ENCODE measurements around the gene GTF2I. TPM values are rescaled to one million over a fixed set of nuclear protein-coding genes. Genes with fewer than 3 reads are reported as not detected.
"Not testable (repeated sequence)": the region's sequence is repeated elsewhere in the genome, so short reads cannot be mapped to it uniquely, and the experiment has no call there.

GTF2I gene
- total and polyA plus RNA-seq, 4 experiments from 2014 or later, result 20.5 to 156 (median 110) TPM

DNA sequence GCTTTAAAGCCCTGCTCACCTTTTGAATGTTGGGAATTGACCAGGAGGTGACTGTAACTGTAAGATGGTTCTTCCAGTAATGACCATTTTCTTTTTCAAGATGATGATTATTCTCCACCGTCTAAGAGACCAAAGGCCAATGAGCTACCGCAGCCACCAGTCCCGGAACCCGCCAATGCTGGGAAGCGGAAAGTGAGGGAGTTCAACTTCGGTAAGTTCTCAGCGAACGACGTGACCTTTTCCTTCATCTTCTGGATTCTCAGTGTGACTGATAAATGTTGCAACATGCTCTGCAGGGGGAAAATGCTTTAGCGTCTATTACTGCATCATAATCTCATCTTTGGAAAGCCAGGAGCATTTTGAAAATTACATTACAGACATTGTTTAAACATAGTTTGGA is 71.2 kb downstream of the GTF2I start:
- H3K4me3 Mint-ChIP-seq; H3K27me3 ChIP-seq (ENCODE audit: insufficient read depth, low read length); H3K27ac Mint-ChIP-seq; H3K9me3 Mint-ChIP-seq; H3K27me3 Mint-ChIP-seq; H3K4me1 Mint-ChIP-seq; CTCF ChIA-PET (ENCODE audit: partially characterized antibody); DNase-seq; POLR2A ChIA-PET (ENCODE audit: partially characterized antibody); H3K36me3 ChIP-seq (ENCODE audit: insufficient read depth, low read length); intact Hi-C loops (cut with micrococcal nuclease); H3K9me3 ChIP-seq (ENCODE audit: control insufficient read depth in 1 of 2, low read length in 2 of 2); H3K4me1 ChIP-seq (ENCODE audit: insufficient read depth, low read length); H3K27ac ChIP-seq (ENCODE audit: low read depth, low read length); H3K4me3 ChIP-seq (ENCODE audit: low read length in 2 of 2): not testable (repeated sequence)
- H3K36me3 Mint-ChIP-seq, result peaks cover 8 to 16% of the 10 kb centered on the region in 2 donors

DNA sequence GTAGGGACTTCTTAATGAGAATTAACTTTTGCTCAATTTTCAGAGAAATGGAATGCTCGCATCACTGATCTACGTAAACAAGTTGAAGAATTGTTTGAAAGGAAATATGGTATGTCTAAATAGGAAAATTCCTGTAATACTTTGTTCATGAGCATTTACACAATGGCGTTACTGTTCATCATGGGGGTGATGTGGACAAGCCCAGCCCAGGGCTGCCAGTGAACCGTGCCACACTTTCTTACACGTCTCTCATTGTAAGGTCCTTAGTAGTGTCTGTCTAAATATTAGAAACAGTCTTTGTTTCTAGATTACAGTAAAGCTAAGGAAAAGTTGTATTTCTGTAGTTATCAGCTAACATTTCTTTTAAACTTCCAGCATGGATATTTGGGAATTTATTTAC is 72.7 kb downstream of the GTF2I start:
- CTCF ChIA-PET (ENCODE audit: partially characterized antibody); H3K27me3 ChIP-seq (ENCODE audit: insufficient read depth, low read length); H3K4me1 ChIP-seq (ENCODE audit: insufficient read depth, low read length); H3K27ac ChIP-seq (ENCODE audit: low read depth, low read length); H3K36me3 ChIP-seq (ENCODE audit: insufficient read depth, low read length); H3K4me3 Mint-ChIP-seq; H3K4me3 ChIP-seq (ENCODE audit: low read length in 2 of 2); POLR2A ChIA-PET (ENCODE audit: partially characterized antibody); intact Hi-C loops (cut with micrococcal nuclease); H3K9me3 Mint-ChIP-seq; H3K9me3 ChIP-seq (ENCODE audit: control insufficient read depth in 1 of 2, low read length in 2 of 2); H3K4me1 Mint-ChIP-seq; H3K27me3 Mint-ChIP-seq; DNase-seq; H3K27ac Mint-ChIP-seq: not testable (repeated sequence)
- peaks cover 5 to 10% of the 10 kb centered on the region in 2 donors for H3K36me3 Mint-ChIP-seq

DNA sequence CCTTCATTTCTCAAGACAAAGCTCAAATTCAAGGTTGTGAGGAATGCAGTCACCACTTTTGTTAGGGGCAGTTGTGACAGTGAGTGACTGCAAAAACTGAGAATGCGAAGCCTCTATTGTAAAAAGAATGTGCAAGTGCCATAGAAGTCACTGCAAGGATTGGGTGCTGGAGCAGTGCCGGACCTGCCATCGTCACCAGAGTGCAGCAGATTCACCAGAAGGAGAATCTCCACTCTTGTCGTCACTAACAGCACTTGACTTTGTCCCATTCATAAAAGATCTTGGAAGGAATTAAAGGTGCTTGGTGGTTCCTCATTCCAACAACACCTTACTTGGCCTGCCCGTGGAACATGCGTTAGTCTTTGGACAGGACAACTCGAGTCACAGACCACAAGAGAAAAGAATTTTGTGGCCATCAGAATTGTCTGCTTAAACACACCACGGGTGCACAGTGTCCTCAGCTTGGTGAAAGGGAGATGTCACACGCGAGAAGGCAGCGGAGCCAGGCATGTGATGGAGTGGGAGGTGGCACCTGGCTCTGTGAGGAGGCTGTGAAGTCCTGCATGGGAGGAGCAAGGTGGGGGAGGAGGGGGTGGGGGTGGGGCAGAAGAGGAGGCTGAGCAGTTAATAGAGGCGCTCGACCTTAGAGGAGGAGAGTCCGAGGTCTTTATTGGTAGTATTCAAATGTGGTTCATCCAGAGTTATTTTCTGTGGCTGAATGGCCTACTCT is 82.6 kb downstream of the GTF2I start:
- H3K4me3 Mint-ChIP-seq; H3K27ac Mint-ChIP-seq; H3K36me3 ChIP-seq (ENCODE audit: insufficient read depth, low read length); CTCF ChIA-PET (ENCODE audit: partially characterized antibody); H3K4me1 Mint-ChIP-seq; H3K4me1 ChIP-seq (ENCODE audit: insufficient read depth, low read length); H3K36me3 Mint-ChIP-seq; DNase-seq; H3K9me3 Mint-ChIP-seq; H3K9me3 ChIP-seq (ENCODE audit: control insufficient read depth in 1 of 2, low read length in 2 of 2); H3K4me3 ChIP-seq (ENCODE audit: low read length in 2 of 2); H3K27me3 Mint-ChIP-seq; H3K27me3 ChIP-seq (ENCODE audit: insufficient read depth, low read length); H3K27ac ChIP-seq (ENCODE audit: low read depth, low read length); POLR2A ChIA-PET (ENCODE audit: partially characterized antibody); intact Hi-C loops (cut with micrococcal nuclease): not testable (repeated sequence)

DNA sequence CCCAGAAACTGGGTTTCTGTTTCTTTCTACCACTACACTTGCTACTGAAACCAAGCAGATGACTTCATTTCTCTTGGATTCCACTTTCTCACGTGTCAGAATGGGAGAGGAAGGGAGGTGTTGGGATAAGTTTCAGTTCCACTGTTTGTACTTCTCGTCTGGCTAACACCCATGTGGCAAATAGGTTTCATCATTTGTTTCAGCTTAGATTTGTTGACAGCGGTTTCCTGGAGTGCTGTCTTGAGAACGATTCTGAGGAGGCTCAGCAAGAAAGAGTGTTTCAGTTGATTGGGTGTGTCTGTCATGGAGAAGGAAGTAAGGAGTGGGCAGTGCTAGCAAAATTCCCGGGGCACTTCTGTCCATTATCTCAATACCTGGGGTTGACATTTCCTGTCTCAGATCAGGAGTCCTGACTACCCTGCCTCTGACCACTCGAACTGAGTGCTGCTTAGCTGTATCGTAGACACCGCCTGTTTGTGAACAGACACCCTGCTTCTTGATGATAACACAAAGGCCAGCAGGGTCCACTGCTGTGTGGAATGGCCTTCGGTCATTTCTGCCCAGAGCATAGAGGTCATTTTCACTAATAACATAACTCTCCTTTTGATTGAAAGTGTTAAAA is 86.5 kb downstream of the GTF2I start:
- H3K4me3 Mint-ChIP-seq; H3K27ac Mint-ChIP-seq; H3K4me3 ChIP-seq (ENCODE audit: low read length in 2 of 2); CTCF ChIA-PET (ENCODE audit: partially characterized antibody); H3K4me1 ChIP-seq (ENCODE audit: insufficient read depth, low read length); H3K27me3 ChIP-seq (ENCODE audit: insufficient read depth, low read length); H3K27me3 Mint-ChIP-seq; DNase-seq; intact Hi-C loops (cut with micrococcal nuclease); H3K9me3 ChIP-seq (ENCODE audit: control insufficient read depth in 1 of 2, low read length in 2 of 2); H3K4me1 Mint-ChIP-seq; POLR2A ChIA-PET (ENCODE audit: partially characterized antibody); H3K36me3 ChIP-seq (ENCODE audit: insufficient read depth, low read length); H3K9me3 Mint-ChIP-seq; H3K27ac ChIP-seq (ENCODE audit: low read depth, low read length); H3K36me3 Mint-ChIP-seq: not testable (repeated sequence)

DNA sequence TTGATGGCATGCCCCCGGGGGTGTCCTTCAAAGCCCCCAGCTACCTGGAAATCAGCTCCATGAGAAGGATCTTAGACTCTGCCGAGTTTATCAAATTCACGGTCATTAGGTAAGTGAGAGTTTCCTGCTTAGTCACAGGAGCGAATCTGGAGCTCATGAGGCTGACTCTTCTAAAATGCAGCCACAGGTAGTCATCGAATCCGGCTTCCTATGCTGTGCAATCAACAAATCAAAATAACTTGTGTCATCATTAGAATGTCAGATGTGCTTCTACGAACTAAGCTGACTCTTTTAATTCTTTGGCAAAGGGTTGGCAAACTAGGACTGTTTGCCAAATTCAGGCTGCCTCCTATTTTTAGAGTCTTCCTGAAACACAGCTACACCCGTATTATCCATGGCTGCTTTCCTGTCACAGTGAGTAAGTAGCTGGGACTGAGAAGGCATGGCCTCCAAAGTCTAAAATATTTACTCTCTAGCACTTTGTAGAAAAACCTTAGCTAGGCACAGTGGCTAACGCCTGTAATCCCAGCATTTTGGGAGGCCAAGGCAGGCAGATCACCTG is 96.5 kb downstream of the GTF2I start:
- H3K36me3 ChIP-seq (ENCODE audit: insufficient read depth, low read length); H3K27me3 Mint-ChIP-seq; H3K4me3 ChIP-seq (ENCODE audit: low read length in 2 of 2); H3K4me1 Mint-ChIP-seq; H3K4me3 Mint-ChIP-seq; H3K27ac Mint-ChIP-seq; POLR2A ChIA-PET (ENCODE audit: partially characterized antibody); DNase-seq; H3K9me3 Mint-ChIP-seq; H3K27ac ChIP-seq (ENCODE audit: low read depth, low read length); CTCF ChIA-PET (ENCODE audit: partially characterized antibody); intact Hi-C loops (cut with micrococcal nuclease); H3K4me1 ChIP-seq (ENCODE audit: insufficient read depth, low read length); H3K9me3 ChIP-seq (ENCODE audit: control insufficient read depth in 1 of 2, low read length in 2 of 2); H3K27me3 ChIP-seq (ENCODE audit: insufficient read depth, low read length); H3K36me3 Mint-ChIP-seq: not testable (repeated sequence)

DNA sequence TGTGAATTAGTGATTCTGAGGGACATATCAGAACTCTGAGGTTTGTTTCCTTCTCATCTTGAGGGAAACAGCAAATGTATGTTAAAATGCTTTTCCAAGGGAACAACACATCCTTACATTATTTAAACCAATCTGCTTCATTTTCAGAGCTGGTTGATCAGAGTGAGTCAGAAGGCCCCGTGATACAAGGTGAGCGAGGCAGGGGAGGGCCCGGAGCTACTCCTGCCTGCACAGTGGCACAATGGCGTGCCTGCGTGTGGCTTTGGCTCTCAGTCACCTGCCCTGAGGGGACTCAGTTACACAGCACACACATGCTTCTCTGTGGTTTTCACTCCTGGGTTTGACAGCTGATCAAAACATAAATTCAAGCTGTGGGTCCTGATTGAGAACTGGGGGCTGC is 99.2 kb downstream of the GTF2I start:
- H3K27ac ChIP-seq (ENCODE audit: low read depth, low read length); H3K4me3 ChIP-seq (ENCODE audit: low read length in 2 of 2); intact Hi-C loops (cut with micrococcal nuclease); H3K4me1 Mint-ChIP-seq; H3K4me1 ChIP-seq (ENCODE audit: insufficient read depth, low read length); CTCF ChIA-PET (ENCODE audit: partially characterized antibody); H3K27me3 ChIP-seq (ENCODE audit: insufficient read depth, low read length); DNase-seq; POLR2A ChIA-PET (ENCODE audit: partially characterized antibody); H3K4me3 Mint-ChIP-seq; H3K27ac Mint-ChIP-seq; H3K27me3 Mint-ChIP-seq; H3K36me3 Mint-ChIP-seq; H3K36me3 ChIP-seq (ENCODE audit: insufficient read depth, low read length); H3K9me3 ChIP-seq (ENCODE audit: control insufficient read depth in 1 of 2, low read length in 2 of 2); H3K9me3 Mint-ChIP-seq: not testable (repeated sequence)

DNA sequence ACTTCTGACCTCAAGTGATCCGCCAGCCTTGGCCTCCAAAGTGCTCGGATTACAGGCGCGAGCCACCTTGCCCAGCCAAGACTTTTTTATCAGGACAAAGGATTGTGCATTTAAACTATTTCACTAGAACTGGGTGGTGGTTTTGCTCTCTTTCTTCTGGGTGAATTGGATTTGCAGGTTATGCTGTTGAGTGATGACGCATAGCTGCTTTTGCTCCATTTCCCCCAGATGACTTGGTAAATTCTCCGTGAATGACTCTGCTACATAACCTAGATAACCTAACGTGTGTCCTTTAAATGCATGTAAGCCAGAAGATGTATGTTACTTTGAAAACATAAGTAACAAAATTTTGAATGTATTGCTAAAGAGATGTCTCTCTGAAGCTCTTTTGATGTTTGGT is 100.8 kb downstream of the GTF2I start:
- H3K9me3 ChIP-seq (ENCODE audit: control insufficient read depth in 1 of 2, low read length in 2 of 2); CTCF ChIA-PET (ENCODE audit: partially characterized antibody); H3K27ac ChIP-seq (ENCODE audit: low read depth, low read length); H3K36me3 ChIP-seq (ENCODE audit: insufficient read depth, low read length); H3K4me1 Mint-ChIP-seq; H3K9me3 Mint-ChIP-seq; DNase-seq; H3K27ac Mint-ChIP-seq; intact Hi-C loops (cut with micrococcal nuclease); POLR2A ChIA-PET (ENCODE audit: partially characterized antibody); H3K36me3 Mint-ChIP-seq; H3K4me1 ChIP-seq (ENCODE audit: insufficient read depth, low read length); H3K27me3 ChIP-seq (ENCODE audit: insufficient read depth, low read length); H3K4me3 Mint-ChIP-seq; H3K4me3 ChIP-seq (ENCODE audit: low read length in 2 of 2); H3K27me3 Mint-ChIP-seq: not testable (repeated sequence)
